DND-41 (cell line): Measurements from ENCODE around the gene TCEANC2.

Source experiments
- EZH2 ChIP-seq: IDR thresholded peaks from 3 replicates; pipeline ENCODE4 v1.6.1; 2012; ENCODE audit warnings: borderline replicate concordance, low read depth, mild to moderate bottlenecking, moderate library complexity, low read length, inconsistent platforms; ENCODE audit not compliant: severe bottlenecking
- TF ChIP-seq, protein P1 (sequence below): IDR thresholded peaks from 2 replicates; pipeline ENCODE4 v1.5.1; 2012; ENCODE audit warnings: borderline replicate concordance, low read length, moderate library complexity, mild to moderate bottlenecking; ENCODE audit not compliant: poor library complexity, severe bottlenecking; ENCODE audit errors: extremely low read depth

GRCh38 chr1:54052934-54053744, at the start of gene TCEANC2, which contains the start of gene TMEM59:
- TF ChIP-seq EZH2, result no peak
- TF ChIP-seq, protein P1, sequence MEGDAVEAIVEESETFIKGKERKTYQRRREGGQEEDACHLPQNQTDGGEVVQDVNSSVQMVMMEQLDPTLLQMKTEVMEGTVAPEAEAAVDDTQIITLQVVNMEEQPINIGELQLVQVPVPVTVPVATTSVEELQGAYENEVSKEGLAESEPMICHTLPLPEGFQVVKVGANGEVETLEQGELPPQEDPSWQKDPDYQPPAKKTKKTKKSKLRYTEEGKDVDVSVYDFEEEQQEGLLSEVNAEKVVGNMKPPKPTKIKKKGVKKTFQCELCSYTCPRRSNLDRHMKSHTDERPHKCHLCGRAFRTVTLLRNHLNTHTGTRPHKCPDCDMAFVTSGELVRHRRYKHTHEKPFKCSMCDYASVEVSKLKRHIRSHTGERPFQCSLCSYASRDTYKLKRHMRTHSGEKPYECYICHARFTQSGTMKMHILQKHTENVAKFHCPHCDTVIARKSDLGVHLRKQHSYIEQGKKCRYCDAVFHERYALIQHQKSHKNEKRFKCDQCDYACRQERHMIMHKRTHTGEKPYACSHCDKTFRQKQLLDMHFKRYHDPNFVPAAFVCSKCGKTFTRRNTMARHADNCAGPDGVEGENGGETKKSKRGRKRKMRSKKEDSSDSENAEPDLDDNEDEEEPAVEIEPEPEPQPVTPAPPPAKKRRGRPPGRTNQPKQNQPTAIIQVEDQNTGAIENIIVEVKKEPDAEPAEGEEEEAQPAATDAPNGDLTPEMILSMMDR, result no peak
